OCI-LY3 (cell line): ENCODE data around the gene KIFAP3.

Source experiments
- EZH2phosphoT487 ChIP-seq: fragments of 200-600 bp; shearing (Covaris generic); IDR thresholded peaks from 2 replicates; pipeline ENCODE4 v1.6.1; 2018; ENCODE audit warnings: antibody characterized with exemption, mixed run types, low read depth
- TF ChIP-seq, protein P1 (sequence below): fragments of 200-600, 300-600 bp; sonication (generic); IDR thresholded peaks from 2 replicates; pipeline ENCODE4 v1.5.1; 2014; ENCODE audit warnings: antibody characterized with exemption, low read length, low read depth

- TF ChIP-seq, protein P1, sequence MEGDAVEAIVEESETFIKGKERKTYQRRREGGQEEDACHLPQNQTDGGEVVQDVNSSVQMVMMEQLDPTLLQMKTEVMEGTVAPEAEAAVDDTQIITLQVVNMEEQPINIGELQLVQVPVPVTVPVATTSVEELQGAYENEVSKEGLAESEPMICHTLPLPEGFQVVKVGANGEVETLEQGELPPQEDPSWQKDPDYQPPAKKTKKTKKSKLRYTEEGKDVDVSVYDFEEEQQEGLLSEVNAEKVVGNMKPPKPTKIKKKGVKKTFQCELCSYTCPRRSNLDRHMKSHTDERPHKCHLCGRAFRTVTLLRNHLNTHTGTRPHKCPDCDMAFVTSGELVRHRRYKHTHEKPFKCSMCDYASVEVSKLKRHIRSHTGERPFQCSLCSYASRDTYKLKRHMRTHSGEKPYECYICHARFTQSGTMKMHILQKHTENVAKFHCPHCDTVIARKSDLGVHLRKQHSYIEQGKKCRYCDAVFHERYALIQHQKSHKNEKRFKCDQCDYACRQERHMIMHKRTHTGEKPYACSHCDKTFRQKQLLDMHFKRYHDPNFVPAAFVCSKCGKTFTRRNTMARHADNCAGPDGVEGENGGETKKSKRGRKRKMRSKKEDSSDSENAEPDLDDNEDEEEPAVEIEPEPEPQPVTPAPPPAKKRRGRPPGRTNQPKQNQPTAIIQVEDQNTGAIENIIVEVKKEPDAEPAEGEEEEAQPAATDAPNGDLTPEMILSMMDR = no peak
- TF ChIP-seq EZH2phosphoT487 = no peak
These were observed 187.6 kb downstream of the KIFAP3 start for GRCh38 chr1:169886931-169887330.
